NCI-H2227 (cell line): ENCODE results near the gene PACSIN2.
A peak's percentile ranks its signal among the peaks of the same experiment; 100 is the strongest.
"Not testable (repeated sequence)": the region's sequence is repeated elsewhere in the genome, so short reads cannot be mapped to it uniquely, and the experiment has no call there.

Experiments
- DNase-seq: peaks from one replicate; lab custom pipeline; 2025; ENCODE audit not compliant: unreplicated experiment; lab: John Stamatoyannopoulos, UW

The PACSIN2 gene

GRCh38 chr22:42946546-42947198, 68.3 kb downstream of the PACSIN2 start:
- DNase-seq = no peak

GRCh38 chr22:42945736-42946135, 69.2 kb downstream of the PACSIN2 start:
- DNase-seq = no peak

GRCh38 chr22:42945027-42945426, 69.9 kb downstream of the PACSIN2 start:
- DNase-seq = no peak

- no peak for DNase-seq
These were observed 70.5 kb downstream of the PACSIN2 start for GRCh38 chr22:42944409-42944808.

GRCh38 chr22:42943981-42944380, 71.0 kb downstream of the PACSIN2 start:
- DNase-seq = no peak

- DNase-seq = no peak
These were observed 72.6 kb downstream of the PACSIN2 start for GRCh38 chr22:42942351-42942750.

- DNase-seq = peak; percentile 60
These were observed 74.9 kb downstream of the PACSIN2 start for GRCh38 chr22:42939941-42940653.

- DNase-seq = no peak
These were observed 75.5 kb downstream of the PACSIN2 start for GRCh38 chr22:42939451-42939881.

- DNase-seq = no peak
These were observed 76.0 kb downstream of the PACSIN2 start for GRCh38 chr22:42938976-42939375.

- DNase-seq = no peak
These were observed 76.5 kb downstream of the PACSIN2 start for GRCh38 chr22:42938449-42938848.

GRCh38 chr22:42937164-42937843, 77.6 kb downstream of the PACSIN2 start:
- no peak for DNase-seq

- DNase-seq = not testable (repeated sequence)
These were observed 78.3 kb downstream of the PACSIN2 start for GRCh38 chr22:42936680-42937079.

GRCh38 chr22:42934338-42934737, 80.6 kb downstream of the PACSIN2 start:
- no peak for DNase-seq

GRCh38 chr22:42933485-42934091, 81.4 kb downstream of the PACSIN2 start:
- DNase-seq = no peak

GRCh38 chr22:42932857-42933484, 82.0 kb downstream of the PACSIN2 start:
- no peak for DNase-seq

- no peak for DNase-seq
These were observed 82.8 kb downstream of the PACSIN2 start for GRCh38 chr22:42932197-42932519.

GRCh38 chr22:42931421-42932196, 83.3 kb downstream of the PACSIN2 start:
- DNase-seq = no peak

GRCh38 chr22:42930810-42931420, 84.0 kb downstream of the PACSIN2 start:
- no peak for DNase-seq

GRCh38 chr22:42929838-42930155, 85.2 kb downstream of the PACSIN2 start:
- DNase-seq = no peak
